GM19438 (cell line): ENCODE data around the gene ETNPPL.

Experiments
- ATAC-seq: cut with Tn5 transposase; IDR thresholded peaks from one replicate; pipeline ENCODE4 v1.9.1; 2021; ENCODE audit warnings: low read depth; ENCODE audit not compliant: unreplicated experiment

ETNPPL gene

GRCh38 chr4:108762559-108763225 is at the start of gene ETNPPL:
TSS of gene ETNPPL (minus strand) at chr4:108763053. CDS start at chr4:108762898, 155 bp downstream.
- no peak for ATAC-seq

DNA sequence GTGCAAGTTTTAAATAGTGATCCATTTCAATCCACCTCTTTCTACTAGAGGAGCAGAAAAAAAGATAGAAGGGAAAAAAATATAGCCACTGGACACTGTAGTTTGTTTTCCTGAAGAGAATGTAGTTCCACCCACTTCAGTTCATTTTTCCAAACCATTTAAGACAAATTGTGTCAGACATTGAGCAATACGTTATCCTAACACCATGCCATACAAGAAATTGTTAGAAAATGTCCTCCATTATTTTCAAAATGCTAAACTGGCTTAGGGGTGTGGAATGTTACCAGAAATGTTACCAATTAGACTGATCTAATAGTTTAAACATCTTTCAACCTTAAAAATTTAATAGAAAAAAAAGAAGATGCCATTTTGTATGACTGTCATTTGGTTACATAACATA is 48.6 kb upstream of the ETNPPL start:
- no peak for ATAC-seq

DNA sequence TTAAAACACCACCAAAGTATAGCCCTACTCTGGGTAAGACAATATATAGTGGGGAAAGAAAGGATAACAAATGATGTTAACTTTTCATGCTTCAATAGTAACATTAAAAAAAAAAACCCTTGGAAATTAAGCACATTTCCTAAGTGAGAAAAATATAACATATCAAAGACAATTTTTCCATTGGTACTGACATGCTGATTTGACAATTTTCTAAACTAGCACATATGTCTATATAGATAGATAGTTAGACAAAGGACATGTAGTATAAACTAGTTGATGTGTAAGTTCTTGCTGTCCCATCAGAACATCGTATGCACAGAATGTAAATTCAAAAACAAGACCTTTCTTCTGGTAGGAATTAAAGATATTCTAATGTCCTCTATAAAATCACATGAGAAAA is 47.2 kb upstream of the ETNPPL start:
- ATAC-seq, result no peak

GRCh38 chr4:108804648-108805273 is 41.9 kb upstream of the ETNPPL start:
- no peak for ATAC-seq

DNA sequence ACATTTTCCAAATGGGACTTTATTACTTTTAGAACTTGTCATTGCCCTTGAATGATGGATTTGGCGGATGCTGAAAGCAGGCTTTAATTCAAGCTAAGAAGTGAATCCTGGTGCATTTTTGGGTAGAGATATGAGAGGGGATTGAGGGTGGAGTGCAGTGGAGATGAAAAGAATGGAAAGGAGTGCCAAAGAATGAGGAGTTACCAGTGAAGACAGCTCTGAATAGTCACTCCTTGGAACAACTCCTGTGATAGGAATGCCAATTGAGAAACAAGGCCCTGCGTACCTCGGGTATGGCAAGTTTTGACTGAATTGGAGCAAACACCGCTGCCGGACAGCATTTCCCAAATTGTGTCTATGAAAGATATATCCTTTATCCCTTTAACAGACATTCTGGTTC is 36.5 kb upstream of the ETNPPL start:
- ATAC-seq, result no peak

DNA sequence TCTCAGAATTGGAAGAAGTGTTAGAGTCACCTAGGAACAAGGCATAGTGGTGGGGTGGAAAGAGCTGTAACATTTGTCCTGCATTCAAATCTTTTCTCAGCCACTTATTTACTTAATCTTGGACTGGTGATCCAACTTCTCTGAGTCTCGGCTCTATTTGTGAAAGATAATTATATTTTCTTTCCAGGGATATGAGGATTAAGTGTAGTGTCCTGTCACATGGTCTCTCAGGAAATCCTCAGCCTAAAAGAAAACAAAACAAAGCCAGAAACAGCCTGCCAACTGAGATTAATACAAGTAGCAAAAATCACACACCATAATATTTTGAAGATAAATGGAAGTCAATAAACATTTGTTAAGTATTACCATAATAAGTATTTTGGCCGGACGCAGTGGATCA is 33.3 kb upstream of the ETNPPL start:
- no peak for ATAC-seq

- ATAC-seq, result no peak
Measured at GRCh38 chr4:108795733-108796132, 32.9 kb upstream of the ETNPPL start.

GRCh38 chr4:108794136-108794535 is 31.3 kb upstream of the ETNPPL start:
- no peak for ATAC-seq

- no peak for ATAC-seq
Measured at GRCh38 chr4:108793415-108793814, 30.6 kb upstream of the ETNPPL start.

- ATAC-seq, result no peak
Measured at GRCh38 chr4:108788731-108789130, 25.9 kb upstream of the ETNPPL start.

DNA sequence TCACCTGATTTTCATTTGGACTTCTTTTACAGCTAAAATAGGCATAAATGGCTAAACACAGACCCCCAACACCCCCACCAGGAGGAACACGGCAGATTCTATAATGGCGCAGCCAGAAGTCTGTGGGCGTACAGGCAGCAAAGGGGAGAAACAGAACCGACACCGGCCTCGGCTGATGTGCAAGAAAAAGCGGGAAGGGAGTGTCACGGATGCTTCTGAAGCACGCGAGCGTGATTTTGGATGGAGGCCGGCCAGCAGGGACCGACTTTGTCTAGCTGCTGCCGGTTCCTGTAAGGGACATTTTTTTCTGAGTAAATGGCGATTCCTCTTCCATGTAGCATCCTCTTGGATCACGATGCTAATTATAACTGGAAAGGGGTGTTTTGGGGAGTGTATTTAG is 24.9 kb upstream of the ETNPPL start:
- no peak for ATAC-seq

GRCh38 chr4:108787106-108787505 is 24.3 kb upstream of the ETNPPL start:
- no peak for ATAC-seq

DNA sequence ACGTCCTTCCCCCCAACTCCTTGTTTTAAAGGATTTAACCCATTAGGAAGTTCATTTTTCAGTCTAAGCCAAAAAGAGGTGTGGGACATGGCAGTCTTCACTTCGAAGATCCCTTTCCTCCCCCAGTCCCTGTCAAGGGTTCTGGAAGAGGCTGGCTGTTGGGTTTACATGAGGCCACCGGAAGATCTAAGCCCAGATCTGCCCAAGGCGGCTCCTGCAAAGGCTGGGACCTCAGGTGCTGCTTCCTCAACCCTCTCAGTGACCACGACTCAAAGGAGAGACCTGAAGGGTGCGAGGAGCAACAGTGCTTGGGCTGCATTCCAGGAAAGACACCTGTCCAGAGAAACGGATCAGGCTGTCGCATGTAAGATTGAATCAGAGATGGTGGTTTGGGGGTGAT is 23.5 kb upstream of the ETNPPL start:
- ATAC-seq, result no peak

- no peak for ATAC-seq
Measured at GRCh38 chr4:108783665-108784463, 21.0 kb upstream of the ETNPPL start.

- ATAC-seq, result no peak
Measured at GRCh38 chr4:108779958-108780357, 17.1 kb upstream of the ETNPPL start.

DNA sequence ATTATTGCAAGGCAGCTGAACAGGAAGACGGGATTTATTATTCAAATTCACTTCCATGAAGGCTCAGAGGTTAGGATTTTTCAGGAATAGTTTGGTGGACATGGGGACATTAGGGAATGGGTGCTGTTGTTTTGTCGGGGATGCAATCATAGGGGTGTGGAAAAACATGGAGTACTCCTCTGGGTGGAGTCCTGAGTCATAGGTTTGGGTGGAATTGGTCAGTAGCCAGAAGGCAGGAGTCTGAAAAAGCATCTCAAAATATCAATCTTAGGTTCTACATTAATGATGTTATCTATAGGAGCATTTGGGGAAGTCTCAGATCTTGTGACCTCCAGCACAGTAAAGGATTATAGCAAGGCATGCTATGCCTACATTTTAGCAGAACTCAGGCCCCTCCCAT is 14.5 kb upstream of the ETNPPL start:
- no peak for ATAC-seq

DNA sequence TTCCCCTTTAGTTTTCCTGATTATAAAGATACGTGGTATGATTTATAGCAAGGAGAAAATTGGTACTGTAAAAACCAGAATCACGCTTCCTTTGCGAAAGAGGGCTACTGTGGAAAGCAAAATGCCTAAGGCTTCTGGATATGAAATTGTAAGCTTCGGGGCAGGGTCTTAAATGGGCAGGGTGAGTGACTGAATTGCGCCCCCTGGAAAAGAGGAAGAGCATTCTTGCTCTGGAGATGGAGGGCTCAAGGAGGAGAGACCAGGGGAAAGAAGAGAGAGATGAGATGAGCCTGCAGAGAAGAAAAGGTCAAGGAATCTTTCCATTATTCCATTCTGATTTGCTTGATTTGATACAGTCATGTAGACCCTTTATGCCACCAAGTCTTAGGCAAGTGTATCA is 13.1 kb upstream of the ETNPPL start:
- ATAC-seq, result no peak

DNA sequence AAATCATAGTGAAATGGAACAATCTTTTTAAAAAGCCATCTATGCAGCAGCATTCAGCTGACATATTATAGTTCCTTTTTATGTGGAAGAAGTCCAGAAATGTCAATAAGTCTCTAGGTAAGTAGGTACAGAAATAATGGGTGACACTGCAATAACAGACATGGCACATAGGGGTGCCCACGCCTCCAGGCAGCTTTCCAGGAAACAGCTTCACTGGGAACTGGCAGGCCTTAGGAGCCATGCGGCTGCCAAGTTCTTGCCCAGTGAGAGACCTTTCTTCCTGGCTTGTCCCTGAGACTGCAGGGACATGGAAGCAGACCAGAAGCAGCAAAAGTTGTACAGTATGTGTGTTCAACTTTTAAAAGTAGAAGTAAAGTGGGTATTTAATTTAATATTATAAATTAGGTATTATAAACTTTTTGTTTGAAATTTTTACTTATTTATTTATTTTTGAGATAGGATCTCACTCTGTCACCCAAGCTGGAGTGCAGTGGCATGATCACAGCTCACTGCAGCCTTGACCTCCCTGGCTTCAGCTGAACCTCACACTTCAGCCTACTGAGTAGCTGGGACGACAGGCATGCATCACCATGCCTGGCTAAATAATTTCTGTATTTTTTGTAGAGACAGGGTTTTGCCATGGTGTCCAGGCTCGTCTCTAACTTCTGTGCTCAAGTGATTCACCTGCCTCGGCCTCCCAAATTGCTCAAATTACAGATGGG is 12.1 kb upstream of the ETNPPL start:
- ATAC-seq, result no peak

- no peak for ATAC-seq
Measured at GRCh38 chr4:108772402-108772801, 9.5 kb upstream of the ETNPPL start.

DNA sequence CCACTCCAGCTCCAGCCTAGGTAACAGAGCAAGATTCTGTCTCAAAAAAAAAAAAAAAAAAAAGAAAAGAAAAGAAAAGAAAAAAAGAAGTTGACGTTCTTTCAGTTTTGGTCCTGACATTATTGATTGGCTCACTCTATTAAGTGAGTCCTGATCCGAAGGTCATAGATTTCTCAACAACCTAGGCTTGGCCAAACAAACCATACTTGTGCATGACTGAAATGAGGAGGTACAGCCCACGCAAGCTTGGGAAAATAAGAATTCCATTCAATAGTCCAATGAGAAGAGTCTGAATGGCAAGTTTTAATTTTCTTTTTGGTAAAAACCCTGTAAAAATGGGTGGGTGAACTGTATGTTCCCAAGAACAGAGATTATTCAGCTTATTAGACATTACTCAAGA is 3.2 kb upstream of the ETNPPL start:
- no peak for ATAC-seq

- no peak for ATAC-seq
Measured at GRCh38 chr4:108763986-108764385, 1.1 kb upstream of the ETNPPL start.
